Prostate gland (tissue), 2 donors: Measurements from ENCODE around the gene XPNPEP3.

Source experiments
- POLR2A ChIP-seq: fragments of 450-650 bp; IDR thresholded peaks from one replicate; pipeline ENCODE4 v1.6.1; 2016; ENCODE audit warnings: antibody characterized with exemption, mild to moderate bottlenecking
- POLR2AphosphoS5 ChIP-seq: sonication (generic); formaldehyde crosslinking; IDR thresholded peaks from one replicate; pipeline ENCODE4 v1.6.1; 2017; ENCODE audit warnings: antibody characterized with exemption
- TF ChIP-seq, protein P1 (sequence below), 4 experiments: fragments of 200-600 bp in 2 of 4; fragments of 450-650 bp in 2 of 4; sonication (generic) in 2 of 4; IDR thresholded peaks; 1 replicate in 3 of 4; 2 replicates in 1 of 4; pipeline ENCODE4 v1.5.1; 2016 to 2019; ENCODE audit warnings: antibody characterized with exemption in 4 of 4, mild to moderate bottlenecking in 2 of 4, moderate library complexity in 2 of 4

DNA sequence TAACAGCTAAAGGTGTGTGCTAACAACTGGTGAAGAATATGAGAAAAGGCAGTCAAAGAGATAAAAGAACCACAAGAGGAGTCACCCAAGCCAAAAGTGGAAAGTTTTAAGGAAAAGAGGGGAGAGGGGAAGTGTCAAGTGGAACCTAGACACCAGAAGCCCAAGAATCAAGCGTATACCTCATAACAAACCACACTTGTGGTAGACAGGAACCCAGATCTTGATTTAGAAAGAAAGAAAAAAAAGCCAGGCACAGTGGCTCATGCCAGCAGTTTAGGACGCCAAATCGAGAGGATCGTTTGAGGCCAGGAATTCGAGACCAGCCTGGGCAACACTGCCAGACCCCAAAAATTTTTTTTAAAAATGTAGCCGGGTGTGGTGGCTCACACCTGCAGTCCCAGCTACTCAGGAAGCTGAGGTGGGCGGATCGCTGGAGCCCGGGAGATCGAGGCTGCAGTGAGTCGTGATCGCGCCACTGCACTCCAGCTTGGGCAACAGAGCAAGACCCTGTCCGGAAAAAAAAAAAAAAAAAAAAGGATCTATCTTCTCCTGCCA, 38.7 kb upstream of the XPNPEP3 start:
- TF ChIP-seq, protein P1, sequence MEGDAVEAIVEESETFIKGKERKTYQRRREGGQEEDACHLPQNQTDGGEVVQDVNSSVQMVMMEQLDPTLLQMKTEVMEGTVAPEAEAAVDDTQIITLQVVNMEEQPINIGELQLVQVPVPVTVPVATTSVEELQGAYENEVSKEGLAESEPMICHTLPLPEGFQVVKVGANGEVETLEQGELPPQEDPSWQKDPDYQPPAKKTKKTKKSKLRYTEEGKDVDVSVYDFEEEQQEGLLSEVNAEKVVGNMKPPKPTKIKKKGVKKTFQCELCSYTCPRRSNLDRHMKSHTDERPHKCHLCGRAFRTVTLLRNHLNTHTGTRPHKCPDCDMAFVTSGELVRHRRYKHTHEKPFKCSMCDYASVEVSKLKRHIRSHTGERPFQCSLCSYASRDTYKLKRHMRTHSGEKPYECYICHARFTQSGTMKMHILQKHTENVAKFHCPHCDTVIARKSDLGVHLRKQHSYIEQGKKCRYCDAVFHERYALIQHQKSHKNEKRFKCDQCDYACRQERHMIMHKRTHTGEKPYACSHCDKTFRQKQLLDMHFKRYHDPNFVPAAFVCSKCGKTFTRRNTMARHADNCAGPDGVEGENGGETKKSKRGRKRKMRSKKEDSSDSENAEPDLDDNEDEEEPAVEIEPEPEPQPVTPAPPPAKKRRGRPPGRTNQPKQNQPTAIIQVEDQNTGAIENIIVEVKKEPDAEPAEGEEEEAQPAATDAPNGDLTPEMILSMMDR (IDR thresholded peaks at IDR 0.05), result no peak
- no peak for TF ChIP-seq POLR2A
- TF ChIP-seq POLR2AphosphoS5, result no peak
